ENCODE measurements around the gene XPO5.
A peak's percentile ranks its signal among the peaks of the same experiment; 100 is the strongest.
"Not testable (repeated sequence)": the region's sequence is repeated elsewhere in the genome, so short reads cannot be mapped to it uniquely, and the experiment has no call there.

XPO5 gene

GRCh38 chr6:43584892-43585570 lies 9.2 kb upstream of the XPO5 start:
- peak in 2 of 5 experiments; percentile 9 to 91 for DNase-seq

GRCh38 chr6:43582911-43583310 lies 7.1 kb upstream of the XPO5 start:
- no peak for DNase-seq

GRCh38 chr6:43579171-43579570 lies 3.3 kb upstream of the XPO5 start:
- DNase-seq = no peak

- no peak for DNase-seq
Measured at GRCh38 chr6:43578748-43579147, 2.9 kb upstream of the XPO5 start.

GRCh38 chr6:43575105-43575771 lies 600 bp downstream of the XPO5 start:
- DNase-seq = peak in 1 of 5 experiments; percentile 11

- no peak for DNase-seq
Measured at GRCh38 chr6:43572015-43572414, 3.8 kb downstream of the XPO5 start.

GRCh38 chr6:43570876-43571441 lies 4.9 kb downstream of the XPO5 start:
- DNase-seq = peak in 1 of 5 experiments; percentile 84

- DNase-seq = no peak
Measured at GRCh38 chr6:43559328-43559727, 16.5 kb downstream of the XPO5 start.

- not testable (repeated sequence) for DNase-seq
Measured at GRCh38 chr6:43557620-43558019, 18.2 kb downstream of the XPO5 start.

GRCh38 chr6:43547222-43547621 lies 28.6 kb downstream of the XPO5 start:
- DNase-seq = no peak

GRCh38 chr6:43544461-43544860 lies 31.4 kb downstream of the XPO5 start:
- no peak for DNase-seq

- no peak for DNase-seq
Measured at GRCh38 chr6:43541774-43542471, 33.9 kb downstream of the XPO5 start.

GRCh38 chr6:43540507-43540906 lies 35.3 kb downstream of the XPO5 start:
- no peak for DNase-seq

- not testable (repeated sequence) for DNase-seq
Measured at GRCh38 chr6:43539409-43539808, 36.4 kb downstream of the XPO5 start.

- not testable (repeated sequence) for DNase-seq
Measured at GRCh38 chr6:43538986-43539385, 36.9 kb downstream of the XPO5 start.

- no peak for DNase-seq
Measured at GRCh38 chr6:43532201-43532600, 43.6 kb downstream of the XPO5 start.

- DNase-seq = no peak
Measured at GRCh38 chr6:43524483-43524961, 51.3 kb downstream of the XPO5 start.

- no peak for DNase-seq
Measured at GRCh38 chr6:43523284-43523683, 52.6 kb downstream of the XPO5 start.

GRCh38 chr6:43522547-43523261 lies 53.1 kb downstream of the XPO5 start:
- no peak for DNase-seq

- DNase-seq = no peak
Measured at GRCh38 chr6:43521836-43522235, 54.0 kb downstream of the XPO5 start.

GRCh38 chr6:43520097-43520496 lies 55.7 kb downstream of the XPO5 start:
- no peak for DNase-seq

- DNase-seq = peak in 1 of 5 experiments; percentile 10
Measured at GRCh38 chr6:43517505-43518357, 58.1 kb downstream of the XPO5 start.
